MM.1S (cell line): ENCODE results near the gene TTC33.

ENCODE experiments used
- DNase-seq: peaks from one replicate; pipeline ENCODE4 v3.0.0-alpha.2; 2015
- H2AFZ ChIP-seq: fragments of 300-600 bp; sonication (generic); 2 replicates; pipeline ENCODE4 v1.6.0; 2016; ENCODE audit warnings: antibody characterized with exemption, low read length
- H3F3A ChIP-seq: fragments of 300-600 bp; sonication (generic); 2 replicates; pipeline ENCODE4 v1.6.1; 2016; ENCODE audit warnings: mild to moderate bottlenecking, antibody characterized with exemption, low read length, moderate library complexity, mixed read lengths; ENCODE audit not compliant: insufficient read depth
- H3K27ac ChIP-seq: fragments of 300-600 bp; sonication (generic); 2 replicates; pipeline ENCODE4 v1.5.1; 2016; ENCODE audit warnings: mild to moderate bottlenecking, low read length
- H3K27me3 ChIP-seq: fragments of 300-600 bp; sonication (generic); replicated peaks from 2 replicates; pipeline ENCODE4 v1.6.0; 2016; ENCODE audit warnings: low read length; ENCODE audit not compliant: insufficient read depth
- H3K36me3 ChIP-seq: fragments of 300-600 bp; sonication (generic); replicated peaks from 2 replicates; pipeline ENCODE4 v1.6.1; 2016; ENCODE audit warnings: mild to moderate bottlenecking, low read length, mixed read lengths; ENCODE audit not compliant: insufficient read depth
- H3K4me1 ChIP-seq: fragments of 300-600 bp; sonication (generic); 2 replicates; pipeline ENCODE4 v1.6.1; 2016; ENCODE audit warnings: low read length, mixed read lengths
- H3K4me2 ChIP-seq: fragments of 300-600 bp; sonication (generic); 2 replicates; pipeline ENCODE4 v1.6.0; 2016; ENCODE audit warnings: low read depth, low read length
- H3K4me3 ChIP-seq: fragments of 300-600 bp; sonication (generic); 2 replicates; pipeline ENCODE4 v1.5.1; 2016; ENCODE audit warnings: low read length, mixed read lengths
- H3K79me2 ChIP-seq: fragments of 300-600 bp; sonication (generic); 2 replicates; pipeline ENCODE4 v1.6.1; 2016; ENCODE audit warnings: mixed run types, low read length, mixed read lengths
- H3K9ac ChIP-seq: fragments of 300-600 bp; sonication (generic); 2 replicates; pipeline ENCODE4 v1.6.1; 2016; ENCODE audit warnings: low read length, mixed read lengths
- H3K9me2 ChIP-seq: fragments of 300-600 bp; sonication (generic); replicated peaks from 2 replicates; pipeline ENCODE4 v1.6.1; 2016; ENCODE audit warnings: mild to moderate bottlenecking, low read length, mixed read lengths; ENCODE audit not compliant: insufficient read depth
- H3K9me3 ChIP-seq: fragments of 300-600 bp; sonication (generic); replicated peaks from 2 replicates; pipeline ENCODE4 v1.6.1; 2016; ENCODE audit warnings: mild to moderate bottlenecking, low read length, mixed read lengths; ENCODE audit not compliant: insufficient read depth
- H4K20me1 ChIP-seq: fragments of 300-600 bp; sonication (generic); 2 replicates; pipeline ENCODE4 v1.6.1; 2016; ENCODE audit warnings: mild to moderate bottlenecking, low read length, moderate library complexity, mixed read lengths; ENCODE audit not compliant: insufficient read depth
- CTCF ChIP-seq: fragments of 300-600 bp; sonication (generic); IDR thresholded peaks from 2 replicates; pipeline ENCODE4 v1.5.1; 2016; ENCODE audit warnings: antibody characterized with exemption, low read length, mixed read lengths
- EZH2 ChIP-seq: fragments of 300-600 bp; sonication (generic); optimal IDR thresholded peaks from 2 replicates; pipeline ENCODE3; 2017; ENCODE audit warnings: low read depth, mild to moderate bottlenecking, antibody characterized with exemption, low read length, mixed read lengths
- EZH2phosphoT487 ChIP-seq: fragments of 300-600 bp; sonication (generic); IDR thresholded peaks from 2 replicates; pipeline ENCODE4 v1.6.1; 2018; ENCODE audit warnings: antibody characterized with exemption, low read length

TTC33 gene

GRCh38 chr5:40628407-40628806 is 127.4 kb downstream of the TTC33 start:
- no peaks in the 10 kb centered on the region for H3K9me2 ChIP-seq

GRCh38 chr5:40627706-40628105 is 128.1 kb downstream of the TTC33 start:
- TF ChIP-seq EZH2phosphoT487 (no peak), EZH2 (no peak), CTCF (no peak)
- no peaks in the 10 kb centered on the region for H3K36me3 ChIP-seq
- H3K4me2 ChIP-seq, result no peak overlapping the region
- H3F3A ChIP-seq, result no peaks in the 10 kb centered on the region
- no peak overlapping the region for H3K9ac ChIP-seq
- no peak overlapping the region for H2AFZ ChIP-seq
- H3K9me2 ChIP-seq, result no peaks in the 10 kb centered on the region
- no peaks in the 10 kb centered on the region for H3K4me1 ChIP-seq
- no peaks in the 10 kb centered on the region for H3K79me2 ChIP-seq
- no peaks in the 10 kb centered on the region; the same call in 1 of the 2 replicates for H4K20me1 ChIP-seq
- no peak overlapping the region for H3K4me3 ChIP-seq
- no peak for DNase-seq
- H3K27ac ChIP-seq, result no peak overlapping the region
- no peaks in the 10 kb centered on the region for H3K9me3 ChIP-seq
- no peaks in the 10 kb centered on the region for H3K27me3 ChIP-seq

More at GRCh38 chr5:40628407-40628806, 127.4 kb downstream of the TTC33 start:
- no peak for TF ChIP-seq EZH2
- TF ChIP-seq CTCF, result no peak
- TF ChIP-seq EZH2phosphoT487, result no peak
- no peaks in the 10 kb centered on the region; the same call in 1 of the 2 replicates for H4K20me1 ChIP-seq
- no peak overlapping the region for H2AFZ ChIP-seq
- H3K36me3 ChIP-seq, result no peaks in the 10 kb centered on the region
- no peaks in the 10 kb centered on the region for H3K9me3 ChIP-seq
- no peak overlapping the region for H3K4me3 ChIP-seq
- no peaks in the 10 kb centered on the region for H3K27me3 ChIP-seq
- no peaks in the 10 kb centered on the region for H3K4me1 ChIP-seq
- no peaks in the 10 kb centered on the region for H3F3A ChIP-seq
- H3K27ac ChIP-seq, result no peak overlapping the region
- H3K4me2 ChIP-seq, result no peak overlapping the region
- no peaks in the 10 kb centered on the region for H3K79me2 ChIP-seq
- H3K9ac ChIP-seq, result no peak overlapping the region
- DNase-seq, result no peak

- H3K9me3 ChIP-seq, result no peaks in the 10 kb centered on the region
- H3K27ac ChIP-seq, result no peak overlapping the region
- no peaks in the 10 kb centered on the region for H3K36me3 ChIP-seq
- no peaks in the 10 kb centered on the region for H3F3A ChIP-seq
- no peak overlapping the region for H3K4me3 ChIP-seq
- TF ChIP-seq EZH2, result no peak
- TF ChIP-seq CTCF, result no peak
- no peak for TF ChIP-seq EZH2phosphoT487
- no peaks in the 10 kb centered on the region for H3K27me3 ChIP-seq
- H2AFZ ChIP-seq, result no peak overlapping the region
- no peak for DNase-seq
- no peaks in the 10 kb centered on the region for H3K4me1 ChIP-seq
- no peaks in the 10 kb centered on the region for H3K9me2 ChIP-seq
- no peaks in the 10 kb centered on the region; the same call in 1 of the 2 replicates for H4K20me1 ChIP-seq
- no peaks in the 10 kb centered on the region for H3K79me2 ChIP-seq
- no peak overlapping the region for H3K9ac ChIP-seq
- no peak overlapping the region for H3K4me2 ChIP-seq
Measured at GRCh38 chr5:40626801-40627200, 129.0 kb downstream of the TTC33 start.
